CD4-positive, alpha-beta memory T cell (primary cell): ENCODE data around the gene HTR3B. TPM values are rescaled to one million over a fixed set of nuclear protein-coding genes. Genes with fewer than 3 reads are reported as not detected.

ENCODE experiments used
- CTCF ChIA-PET: fragments of 350-600 bp; sonication (Branson Sonifier 250); formaldehyde crosslinking; loops from one replicate; lab custom pipeline; 2021; ENCODE audit warnings: inconsistent platforms; ENCODE audit not compliant: partially characterized antibody; lab: Charles Lee
- POLR2A ChIA-PET: fragments of 350-600 bp; sonication (Branson Sonifier 250); formaldehyde crosslinking; loops from one replicate; lab custom pipeline; 2021; ENCODE audit not compliant: partially characterized antibody; lab: Charles Lee
- DNase-seq, 5 donors: peaks; one replicate each; pipeline versions ENCODE4 v3.0.0 to v3.0.0-alpha.2; 2020 to 2022; ENCODE audit warnings: mixed read lengths in 1 of 5
- H3K27ac ChIP-seq: one replicate; pipeline ENCODE4 v1.7.0; 2013; ENCODE audit warnings: low read depth, low read length
- H3K27me3 ChIP-seq: 2 replicates; pipeline ENCODE4 v1.7.0; 2013; ENCODE audit warnings: mild to moderate bottlenecking, low read length, moderate library complexity; ENCODE audit not compliant: insufficient read depth
- H3K36me3 ChIP-seq: 2 replicates; pipeline ENCODE4 v1.7.0; 2013; ENCODE audit warnings: mild to moderate bottlenecking, low read length, moderate library complexity; ENCODE audit not compliant: insufficient read depth
- H3K4me1 ChIP-seq: 2 replicates; pipeline ENCODE4 v1.7.0; 2013; ENCODE audit warnings: mild to moderate bottlenecking, low read length, moderate library complexity; ENCODE audit not compliant: insufficient read depth
- H3K4me3 ChIP-seq, 2 donors: one replicate each; pipeline ENCODE4 v1.7.0; 2013; ENCODE audit warnings: low read length in 2 of 2, mild to moderate bottlenecking in 1 of 2
- H3K9me3 ChIP-seq, 2 donors: one replicate each; pipeline ENCODE4 v1.7.0; 2013; ENCODE audit warnings: low read length in 2 of 2, control low read depth in 1 of 2; ENCODE audit not compliant: control insufficient read depth in 1 of 2
- H3K27ac Mint-ChIP-seq, 7 donors: one replicate each; pipeline ENCODE4 v1.8.0; 2020 to 2021; ENCODE audit warnings: mixed read lengths in 7 of 7, mild to moderate bottlenecking in 6 of 7, inconsistent platforms in 3 of 7, moderate library complexity in 3 of 7
- H3K27me3 Mint-ChIP-seq, 2 donors: one replicate each; pipeline ENCODE4 v1.8.0; 2020 to 2021; ENCODE audit warnings: mixed read lengths in 2 of 2
- H3K36me3 Mint-ChIP-seq, 2 donors: one replicate each; pipeline ENCODE4 v1.8.0; 2020 to 2021; ENCODE audit warnings: mixed read lengths in 2 of 2, inconsistent platforms in 1 of 2, mild to moderate bottlenecking in 1 of 2
- H3K4me1 Mint-ChIP-seq, 4 donors: one replicate each; pipeline ENCODE4 v1.8.0; 2020 to 2021; ENCODE audit warnings: mixed read lengths in 4 of 4, mild to moderate bottlenecking in 1 of 4
- H3K4me3 Mint-ChIP-seq, 8 donors: one replicate each; pipeline ENCODE4 v1.8.0; 2020 to 2021; ENCODE audit warnings: mixed read lengths in 8 of 8, mild to moderate bottlenecking in 7 of 8, moderate library complexity in 6 of 8, inconsistent platforms in 3 of 8
- H3K9me3 Mint-ChIP-seq, 8 donors: one replicate each; pipeline ENCODE4 v1.8.0; 2020 to 2021; ENCODE audit warnings: mixed read lengths in 8 of 8, mild to moderate bottlenecking in 5 of 8, inconsistent platforms in 3 of 8, moderate library complexity in 1 of 8
- intact Hi-C: fragments of 100-400 bp; cut with micrococcal nuclease; formaldehyde crosslinking; loops from one replicate; pipeline ENCODE4 v1.15.1; 2023
- polyA plus RNA-seq, 2 donors: library from polyadenylated mRNA; unstranded; fragments of 300-500 nt; fragmentation: Illumina TruSeq; gene quantifications; one replicate each; pipeline ENCODE4 v1.2.3, GENCODE V29; 2021
- total RNA-seq, 2 experiments: library from RNA; stranded (reverse); gene quantifications; one replicate each; pipeline ENCODE4 v1.2.3, GENCODE V29; 2021

HTR3B gene
- total and polyA plus RNA-seq, 4 experiments from 2014 or later = not detected

DNA sequence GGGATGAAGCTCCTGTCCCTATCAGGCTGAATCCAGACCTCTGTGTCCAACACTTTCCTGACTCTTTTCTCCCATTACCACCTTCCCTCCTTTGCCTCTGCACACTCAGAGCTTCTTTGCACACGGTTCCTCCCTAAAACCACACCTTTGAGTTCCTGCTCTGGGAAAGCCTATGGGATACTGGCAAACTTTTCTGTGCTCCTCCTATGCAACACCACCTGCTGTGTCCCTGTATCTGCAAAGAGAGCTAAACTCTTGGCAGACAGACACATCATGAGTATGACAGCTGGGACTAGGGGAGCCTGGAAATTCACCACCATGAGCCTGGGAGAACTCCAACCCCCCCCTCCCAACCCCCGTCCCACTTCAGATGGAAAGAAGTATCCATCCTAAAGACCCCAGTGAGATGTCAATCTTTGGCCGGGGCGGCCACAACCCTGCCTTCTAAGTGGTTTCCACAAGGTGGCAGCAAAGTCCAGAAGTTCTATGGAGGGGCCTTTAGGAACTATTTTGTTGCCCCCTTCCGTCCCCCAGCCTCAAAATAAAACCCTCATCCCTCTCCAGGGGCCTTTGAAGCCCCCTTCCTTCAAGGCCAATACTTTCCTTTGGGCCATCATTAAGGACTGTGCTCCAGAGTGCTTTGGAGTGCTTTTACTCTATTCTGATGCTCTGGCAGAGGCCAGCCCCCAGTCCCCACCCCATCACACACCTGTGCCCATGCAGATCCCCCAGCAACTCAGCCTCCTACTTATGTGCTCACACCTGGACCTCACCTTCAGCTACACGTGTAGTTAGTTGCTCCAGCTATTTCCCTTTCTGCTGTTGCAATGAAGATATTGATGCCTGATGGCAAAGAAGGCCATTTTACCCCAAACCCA lies 89.7 kb downstream of the HTR3B start:
- H3K27ac ChIP-seq = no peak overlapping the region
- no peaks in the 10 kb centered on the region for H3K36me3 Mint-ChIP-seq
- no peaks in the 10 kb centered on the region for H3K9me3 ChIP-seq
- no peaks in the 10 kb centered on the region for H3K9me3 Mint-ChIP-seq
- CTCF ChIA-PET = interaction anchor here (0.6 to 14.9 kb wide), 27 partner anchors 8 to 399 kb away, joined by 3 to 320 read pairs (median 4); no protein-coding TSS in a partner anchor
- H3K27me3 ChIP-seq = no peaks in the 10 kb centered on the region
- peaks cover 6 to 13% of the 10 kb centered on the region in 2 donors for H3K27me3 Mint-ChIP-seq
- POLR2A ChIA-PET = interaction anchor here (0.8 to 1.5 kb wide), 2 partner anchors 202 to 268 kb away, joined by 3 to 5 read pairs; no protein-coding TSS in a partner anchor
- DNase-seq = peak in 4 of 5 donors; percentile 18 to 33 (median 22)
- no peaks in the 10 kb centered on the region for H3K36me3 ChIP-seq
- no peak overlapping the region for H3K4me3 ChIP-seq
- intact Hi-C loops = loop anchor here (1.0 to 5.0 kb wide), 5 partner anchors 42 to 445 kb away; partner anchors contain the start of gene REXO2
- H3K27ac Mint-ChIP-seq = no peak overlapping the region
- H3K4me3 Mint-ChIP-seq = no peak overlapping the region
- H3K4me1 Mint-ChIP-seq = peaks cover 0 to 1% (median 0%) of the 10 kb centered on the region in 4 donors
- no peaks in the 10 kb centered on the region for H3K4me1 ChIP-seq

Other genes with a start within 250 kb of the HTR3B start
- gene TMPRSS5, start 198.5 kb upstream of the HTR3B start, total RNA-seq = 1 to 10 TPM in 1 of 2 experiments, under 1 TPM in 1; 0.64 to 1.5 TPM
- not detected for gene TMPRSS5, start 198.5 kb upstream of the HTR3B start, polyA plus RNA-seq
- 1 to 10 TPM; 8.7 to 9.7 TPM for gene ZW10, start 131.1 kb upstream of the HTR3B start, total RNA-seq
- gene ZW10, start 131.1 kb upstream of the HTR3B start, polyA plus RNA-seq = 10 to 100 TPM; 11.3 to 14.0 TPM
- not detected for gene CLDN25, start 125.0 kb upstream of the HTR3B start, total RNA-seq
- gene CLDN25, start 125.0 kb upstream of the HTR3B start, polyA plus RNA-seq = not detected
- gene USP28, start 29.2 kb upstream of the HTR3B start, total RNA-seq = 10 to 100 TPM; 17.2 to 17.3 TPM
- 10 to 100 TPM; 19.3 to 22.4 TPM for gene USP28, start 29.2 kb upstream of the HTR3B start, polyA plus RNA-seq
- gene HTR3A, start 70.3 kb downstream of the HTR3B start, total RNA-seq = not detected
- under 1 TPM in 1 of 2 donors, not detected in 1; 0.23 TPM for gene HTR3A, start 70.3 kb downstream of the HTR3B start, polyA plus RNA-seq
- gene ZBTB16, start 154.9 kb downstream of the HTR3B start, total RNA-seq = 1 to 10 TPM; 5.6 to 8.2 TPM
- gene ZBTB16, start 154.9 kb downstream of the HTR3B start, polyA plus RNA-seq = 10 to 100 TPM in 1 of 2 donors, 1 to 10 TPM in 1; 9.0 to 28.4 TPM